Activated CD8-positive, alpha-beta memory T cell treated with anti-CD3 and anti-CD28 coated beads, Interleukin-2, amount 50 U/mL, for 4 hours (primary cell): ENCODE data around the gene METTL2B.
"Not testable (repeated sequence)": the region's sequence is repeated elsewhere in the genome, so short reads cannot be mapped to it uniquely, and the experiment has no call there.

Experiments
- DNase-seq: peaks from one replicate; pipeline ENCODE4 v3.0.0-alpha.2; 2020

Gene METTL2B

DNA sequence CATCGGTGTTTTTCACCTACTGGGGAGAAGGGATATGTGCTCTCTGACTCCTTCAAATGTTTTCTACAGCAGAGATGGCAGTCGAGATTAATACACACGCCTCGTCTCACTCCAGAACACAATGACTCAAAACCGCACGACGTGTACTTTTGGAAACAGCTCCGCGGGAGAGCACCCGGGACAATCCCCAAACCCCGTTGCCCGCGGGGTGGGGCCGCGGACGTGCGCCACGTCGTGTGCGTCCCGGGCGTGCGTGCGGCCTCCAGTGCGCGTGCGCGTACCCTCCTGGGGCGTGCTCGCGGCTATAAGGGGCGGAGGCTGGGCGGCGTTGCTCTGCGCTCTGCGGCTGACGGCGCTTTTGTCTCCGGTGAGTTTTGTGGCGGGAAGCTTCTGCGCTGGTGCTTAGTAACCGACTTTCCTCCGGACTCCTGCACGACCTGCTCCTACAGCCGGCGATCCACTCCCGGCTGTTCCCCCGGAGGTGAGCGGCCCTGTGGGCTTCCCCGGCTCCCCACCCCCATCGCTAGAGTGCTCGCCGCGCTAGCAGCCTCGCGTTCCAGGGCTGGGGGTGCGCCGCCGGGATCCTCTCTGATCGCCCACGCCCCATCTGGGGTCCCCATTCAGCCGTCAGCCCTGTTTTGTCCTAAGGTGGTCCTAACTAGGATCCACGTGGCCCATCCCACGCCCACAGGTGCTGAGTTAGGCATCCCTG, 20.8 kb upstream of the METTL2B start, which contains the start of gene HILPDA:
Gene HILPDA (plus strand): TSS at position 336 of the 712 bp plus-strand sequence. CDS start 1,391 bp downstream, outside the sequence.
- peak; percentile 93 for DNase-seq

DNA sequence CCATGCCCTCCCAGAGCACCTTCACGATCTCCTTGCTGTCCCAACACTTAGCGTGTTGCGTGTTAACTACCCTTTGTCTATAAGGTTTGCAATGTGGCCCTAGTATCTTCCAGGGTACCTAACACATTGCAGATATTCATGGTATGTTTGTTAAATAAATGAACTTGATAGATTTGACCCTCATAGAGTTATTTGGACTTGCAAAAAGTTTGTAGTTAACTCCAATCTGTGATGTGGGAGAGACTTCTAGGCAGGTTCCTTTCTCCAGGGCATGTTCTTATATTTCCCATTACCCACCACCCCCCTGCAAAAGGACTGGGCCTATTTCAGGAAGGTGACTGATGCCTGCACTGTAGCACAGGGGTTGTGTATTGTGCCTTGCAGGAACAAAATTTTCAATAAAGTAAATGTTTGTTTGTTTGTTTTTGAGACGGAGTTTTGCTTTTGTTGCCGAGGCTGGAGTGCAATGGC, 20.3 kb upstream of the METTL2B start:
- DNase-seq, result no peak

DNA sequence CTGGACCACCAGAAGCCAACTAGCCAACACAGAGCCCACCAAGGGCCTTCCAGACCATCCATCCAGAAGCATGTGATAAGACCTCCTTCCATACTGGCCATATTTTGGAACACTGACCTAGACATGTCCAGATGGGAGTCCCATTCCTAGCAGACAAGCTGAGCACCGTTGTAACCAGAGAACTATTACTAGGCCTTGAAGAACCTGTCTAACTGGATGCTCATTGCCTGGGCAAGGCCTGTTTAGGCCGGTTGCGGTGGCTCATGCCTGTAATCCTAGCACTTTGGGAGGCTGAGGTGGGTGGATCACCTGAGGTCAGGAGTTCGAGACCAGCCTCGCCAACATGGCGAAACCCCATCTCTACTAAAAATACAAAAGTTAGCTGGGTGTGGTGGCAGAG, 19.2 kb upstream of the METTL2B start:
- DNase-seq, result not testable (repeated sequence)

DNA sequence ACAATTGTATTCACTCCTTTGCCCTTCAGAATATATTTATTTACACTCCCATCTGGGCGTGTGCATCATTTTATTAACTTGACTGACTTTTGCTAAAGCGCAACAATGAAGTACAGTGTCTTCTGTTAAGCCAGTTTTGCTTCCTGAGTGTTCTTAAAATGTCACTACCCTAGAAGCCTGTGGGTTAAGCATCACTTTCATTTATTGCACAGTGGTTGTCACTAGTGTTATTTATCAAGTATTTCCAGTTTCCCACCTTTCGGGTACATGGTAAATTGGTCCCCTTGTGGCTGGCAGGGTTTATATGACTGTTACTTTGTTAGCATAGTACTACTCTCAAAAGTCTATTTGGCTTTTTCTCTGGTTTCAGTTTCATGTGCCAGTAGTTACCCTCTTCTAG, 17.6 kb upstream of the METTL2B start:
- no peak for DNase-seq

DNA sequence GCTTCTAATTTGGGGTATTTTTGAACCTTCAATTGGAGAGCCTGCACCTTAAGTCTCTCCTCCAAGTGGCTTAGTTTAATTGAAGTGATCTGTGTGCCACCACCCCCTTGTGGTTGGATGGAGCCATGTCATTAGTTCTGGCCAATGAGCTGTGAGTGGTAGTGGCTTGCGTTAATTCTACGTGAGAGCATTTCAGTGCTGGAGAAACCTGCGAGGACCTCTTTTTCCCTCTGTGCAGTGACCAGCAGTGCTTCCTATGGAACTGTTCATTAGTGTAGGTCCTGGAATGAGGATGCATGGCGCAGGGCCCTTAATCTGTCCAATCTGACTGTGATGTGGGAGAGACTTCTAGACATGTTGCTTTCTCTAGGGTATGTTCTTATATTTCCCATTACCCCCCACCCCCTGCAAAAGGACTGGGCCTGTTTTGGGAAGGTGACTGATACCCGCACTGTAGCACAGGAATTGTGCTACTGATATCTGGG, 17.1 kb upstream of the METTL2B start:
- DNase-seq, result peak; percentile 64

DNA sequence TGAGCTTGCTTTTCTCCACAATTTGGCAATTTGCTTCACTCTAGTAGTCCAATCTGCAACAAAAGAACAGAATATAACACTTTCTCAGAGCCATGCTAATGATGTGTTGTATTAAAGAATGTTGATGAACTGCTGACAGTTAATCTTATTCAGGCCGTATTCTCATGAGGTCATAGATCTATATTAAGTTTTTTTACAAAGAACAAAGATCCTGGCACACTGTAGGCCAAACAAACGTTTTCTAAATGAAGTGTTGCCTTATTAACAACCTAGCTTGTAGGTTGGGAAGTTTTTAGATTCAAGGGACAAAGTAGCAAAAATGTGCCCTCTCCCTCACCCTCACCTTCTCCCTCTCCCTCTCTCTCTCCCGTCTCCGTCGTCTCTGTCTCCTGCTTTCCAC, 14.1 kb upstream of the METTL2B start:
- DNase-seq, result no peak

DNA sequence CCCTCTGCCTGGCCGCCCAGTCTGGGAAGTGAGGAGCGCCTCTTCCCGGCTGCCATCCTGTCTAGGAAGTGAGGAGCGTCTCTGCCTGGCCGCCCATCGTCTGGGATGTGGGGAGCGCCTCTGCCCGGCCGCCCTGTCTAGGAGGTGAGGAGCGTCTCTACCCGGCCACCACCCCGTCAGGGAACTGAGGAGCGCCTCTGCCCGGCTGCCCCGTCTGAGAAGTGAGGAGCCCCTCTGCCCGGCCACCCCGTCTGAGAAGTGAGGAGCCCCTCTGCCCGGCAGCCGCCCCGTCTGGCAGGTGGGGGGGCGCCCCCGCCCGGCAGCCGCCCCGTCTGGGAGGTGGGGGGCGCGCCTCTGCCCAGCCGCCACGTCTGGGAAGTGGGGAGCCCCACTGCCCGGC, 13.2 kb upstream of the METTL2B start:
- not testable (repeated sequence) for DNase-seq

DNA sequence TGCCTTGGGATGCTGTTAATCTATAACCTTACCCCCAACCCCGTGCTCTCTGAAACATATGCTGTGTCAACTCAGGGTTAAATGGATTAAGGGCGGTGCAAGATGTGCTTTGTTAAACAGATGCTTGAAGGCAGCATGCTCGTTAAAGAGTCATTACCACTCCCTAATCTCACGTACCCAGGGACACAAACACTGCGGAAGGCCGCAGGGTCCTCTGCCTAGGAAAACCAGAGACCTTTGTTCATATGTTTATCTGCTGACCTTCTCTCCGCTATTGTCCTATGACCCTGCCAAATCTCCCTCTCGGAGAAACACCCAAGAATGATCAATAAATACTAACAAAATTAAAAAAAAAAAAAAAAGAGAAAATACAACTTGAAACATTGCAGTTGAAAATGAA, 12.6 kb upstream of the METTL2B start:
- DNase-seq, result not testable (repeated sequence)

DNA sequence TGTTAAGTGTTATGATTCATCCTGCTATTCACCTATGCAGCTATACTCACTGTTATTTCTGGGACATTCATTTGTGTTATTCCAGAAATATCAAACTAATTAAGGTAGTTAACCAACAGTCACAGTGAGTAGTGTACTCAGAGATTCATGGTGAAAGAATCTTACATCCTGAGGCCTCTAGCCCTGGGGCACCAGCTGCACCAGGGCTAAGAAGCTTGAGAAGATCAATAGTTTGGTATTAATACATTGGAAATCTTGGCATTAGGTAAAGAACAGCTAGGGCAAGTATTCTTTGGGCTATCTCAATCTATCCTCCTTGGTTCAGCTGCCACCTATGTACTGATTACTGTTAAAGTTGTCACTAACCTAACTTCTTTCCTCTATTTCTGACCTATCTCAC, 9.7 kb upstream of the METTL2B start:
- DNase-seq, result not testable (repeated sequence)

DNA sequence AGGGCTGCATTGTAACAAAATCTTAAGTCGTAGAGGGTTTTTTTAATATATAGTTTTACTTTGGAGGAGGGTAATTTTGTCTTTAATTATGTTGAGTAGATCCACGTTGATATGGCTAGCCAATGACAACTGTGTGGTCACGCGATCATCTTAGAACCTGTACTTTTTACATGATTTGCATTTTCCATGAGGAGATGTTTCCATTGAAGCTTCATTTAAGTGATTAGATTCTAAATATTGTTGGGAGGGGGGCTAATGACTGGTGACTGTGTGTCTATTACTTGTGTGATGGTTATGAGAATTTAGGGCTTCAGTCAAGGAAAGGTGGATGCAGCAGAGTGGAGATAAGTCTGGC, 765 bp downstream of the METTL2B start:
- not testable (repeated sequence) for DNase-seq

DNA sequence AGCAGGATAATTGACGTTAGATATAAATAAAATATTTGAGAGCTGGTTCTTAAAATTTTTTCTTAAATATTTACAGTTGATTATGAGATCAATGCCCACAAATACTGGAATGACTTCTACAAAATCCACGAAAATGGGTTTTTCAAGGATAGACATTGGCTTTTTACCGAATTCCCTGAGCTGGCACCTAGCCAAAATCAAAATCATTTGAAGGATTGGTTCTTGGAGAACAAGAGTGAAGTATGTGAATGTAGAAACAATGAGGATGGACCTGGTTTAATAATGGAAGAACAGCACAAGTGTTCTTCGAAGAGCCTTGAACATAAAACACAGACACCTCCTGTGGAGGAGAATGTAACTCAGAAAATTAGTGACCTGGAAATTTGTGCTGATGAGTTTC, 2.5 kb downstream of the METTL2B start:
- DNase-seq, result not testable (repeated sequence)

DNA sequence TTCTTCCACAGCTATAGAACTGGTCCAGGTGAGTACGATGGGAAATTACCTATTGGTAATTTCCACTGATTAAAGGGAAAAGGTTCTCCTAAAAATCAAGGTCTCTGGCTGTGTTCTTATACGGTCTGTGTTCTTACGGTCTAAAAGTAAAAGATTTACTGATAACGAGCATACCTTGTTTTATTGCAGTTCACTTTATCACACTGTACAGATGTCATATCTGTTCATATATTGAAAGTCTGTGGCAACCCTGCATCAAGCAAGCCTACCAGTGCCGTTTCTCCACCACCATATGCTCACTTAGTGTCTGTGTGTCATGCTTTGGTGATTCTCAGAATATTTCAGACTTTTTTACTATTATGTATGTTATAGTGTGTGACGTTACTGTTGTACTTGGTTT, 11.6 kb downstream of the METTL2B start:
- not testable (repeated sequence) for DNase-seq

DNA sequence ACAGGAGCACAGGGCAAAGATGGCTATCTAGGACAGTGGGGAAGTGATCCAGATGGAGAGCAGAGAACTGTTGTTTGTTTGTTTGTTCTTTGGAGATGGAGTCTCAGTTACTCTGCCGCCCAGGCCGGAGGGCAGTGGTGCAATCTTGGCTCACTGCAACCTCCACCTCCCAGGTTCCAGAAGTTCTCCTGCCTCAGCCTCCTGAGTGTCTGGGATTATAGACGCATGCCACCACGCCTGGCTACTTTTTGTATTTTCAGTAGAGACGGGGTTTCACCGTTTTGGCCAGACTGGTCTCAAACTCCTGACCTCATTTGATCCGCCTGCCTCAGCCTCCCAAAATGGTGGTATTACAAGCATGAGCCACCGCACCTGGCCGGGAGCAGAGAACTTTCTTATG, 20.9 kb downstream of the METTL2B start:
- no peak for DNase-seq

DNA sequence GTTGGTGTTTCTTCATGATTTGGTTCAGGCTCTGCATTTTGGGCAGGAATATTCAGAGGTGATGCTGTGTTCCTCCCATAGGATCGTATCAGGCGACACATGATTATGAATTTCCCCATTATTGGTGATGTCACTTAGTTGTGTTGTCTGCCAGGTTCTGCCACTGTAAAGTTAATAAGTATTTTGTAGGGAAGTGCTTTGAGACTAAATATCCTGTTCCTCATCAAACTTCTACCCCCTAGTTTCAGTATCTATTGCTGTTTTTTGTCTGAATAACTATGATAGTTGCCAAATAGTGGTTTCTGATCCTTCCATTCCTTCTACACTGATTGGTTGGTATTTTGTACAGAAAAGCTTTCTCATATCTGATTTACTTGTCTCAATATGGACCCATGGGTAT, 28.9 kb downstream of the METTL2B start:
- not testable (repeated sequence) for DNase-seq

DNA sequence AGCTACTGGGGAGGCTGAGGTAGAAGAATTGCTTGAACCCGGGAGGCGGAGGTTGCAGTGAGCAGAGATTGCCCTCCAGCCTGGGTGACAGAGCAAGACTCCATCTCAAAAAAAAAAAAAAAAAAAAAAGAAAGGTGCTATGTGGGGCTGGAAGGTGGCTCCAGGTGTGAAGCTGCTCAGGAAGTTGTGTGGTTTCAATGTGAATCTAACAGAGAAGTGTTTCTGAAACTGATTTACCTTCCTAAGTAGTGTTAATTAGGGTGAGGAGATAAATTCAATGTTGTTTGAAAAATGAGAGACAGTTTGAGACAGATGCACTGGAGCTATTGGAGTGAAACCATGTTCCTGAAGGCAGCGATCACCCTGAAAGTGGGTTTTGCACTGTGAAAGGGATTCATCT, 30.3 kb downstream of the METTL2B start:
- DNase-seq, result not testable (repeated sequence)

DNA sequence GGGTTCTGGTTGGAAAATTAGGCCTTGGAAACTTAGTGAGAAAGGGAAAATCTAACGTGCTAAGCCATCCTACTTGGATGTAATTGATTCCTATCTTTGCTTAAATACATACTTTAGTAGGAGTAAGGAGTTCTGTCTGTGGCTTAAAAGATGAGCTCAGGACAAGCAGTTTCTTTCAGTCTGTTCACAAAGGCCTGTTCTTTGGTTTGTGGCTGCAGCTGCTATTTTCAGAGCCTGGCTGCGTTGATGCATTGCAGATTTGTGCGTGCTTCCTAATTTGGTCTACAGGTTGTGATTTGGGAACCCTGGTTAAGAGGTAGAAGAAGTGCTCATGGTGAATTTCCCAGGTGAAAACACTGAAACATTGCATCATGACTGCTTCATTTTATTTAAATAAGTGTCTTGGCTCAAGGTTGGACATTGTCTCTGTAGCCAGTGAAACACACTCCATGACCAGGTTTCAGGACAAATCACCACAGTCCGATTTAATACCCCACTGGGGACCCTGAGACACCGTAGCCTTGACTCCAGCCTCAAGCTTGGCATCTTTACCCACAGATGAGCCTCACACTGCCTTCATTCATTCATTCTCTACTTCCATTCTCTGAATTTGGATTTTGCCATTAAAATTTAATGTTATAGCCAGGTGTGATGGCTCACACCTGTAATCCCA, 30.9 kb downstream of the METTL2B start:
- not testable (repeated sequence) for DNase-seq

DNA sequence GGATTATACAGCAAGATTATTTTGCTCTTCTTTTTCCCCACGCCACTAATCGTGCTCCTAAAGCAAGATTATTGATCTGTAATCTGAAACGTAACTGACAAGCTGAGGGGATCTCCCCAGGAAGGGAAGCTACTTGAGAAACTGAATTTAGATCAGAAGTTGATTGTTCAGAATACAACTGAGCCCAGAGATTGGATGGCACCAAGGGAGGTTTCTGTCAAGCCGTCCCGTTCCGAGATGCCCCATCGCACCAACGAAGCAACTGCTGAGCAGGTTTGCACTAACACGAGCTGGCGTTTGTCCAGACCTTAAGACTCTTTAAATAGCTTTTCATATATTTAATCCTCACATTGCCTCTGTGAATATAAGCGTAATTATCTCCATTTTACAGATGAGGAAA, 35.1 kb downstream of the METTL2B start:
- DNase-seq, result not testable (repeated sequence)

DNA sequence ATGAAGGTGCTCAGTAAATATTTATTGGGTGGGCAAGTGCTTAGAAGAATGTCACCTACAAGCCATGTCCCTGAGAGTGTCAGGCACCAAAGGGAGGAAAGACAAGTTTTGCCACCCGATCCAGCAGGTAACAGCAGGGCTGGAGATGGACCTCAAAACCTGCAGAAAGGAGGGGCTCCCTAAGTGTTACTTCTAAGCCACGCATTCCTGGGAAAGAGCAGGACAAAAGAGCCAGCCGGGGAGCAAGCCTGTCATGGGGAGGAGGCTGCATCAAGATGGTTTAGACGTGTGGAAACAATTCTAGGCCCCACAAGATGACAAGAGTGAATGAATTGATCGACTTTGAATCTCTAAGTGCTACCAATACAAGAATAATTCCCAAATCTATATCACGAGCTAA, 38.7 kb downstream of the METTL2B start:
- DNase-seq, result not testable (repeated sequence)

DNA sequence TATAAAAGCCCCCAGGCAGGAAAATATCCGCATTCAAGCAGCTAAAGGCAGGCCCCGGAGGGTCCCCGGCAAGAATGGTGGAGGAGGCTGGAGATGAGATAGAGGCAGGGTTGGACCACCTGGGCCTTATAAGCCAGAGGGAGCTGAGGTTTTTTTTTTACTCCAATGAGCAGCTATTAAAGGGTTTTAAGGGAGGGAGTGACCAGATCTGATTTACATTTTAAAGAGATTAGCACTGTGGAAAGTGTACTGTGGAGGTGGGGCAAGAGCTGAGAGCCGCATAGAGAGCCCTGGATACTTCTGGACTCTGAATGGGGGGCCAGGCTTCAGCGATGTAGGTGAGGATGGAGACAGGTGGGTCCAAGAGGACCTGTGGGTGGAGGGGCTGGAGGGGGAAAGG, 40.5 kb downstream of the METTL2B start:
- DNase-seq, result not testable (repeated sequence)

DNA sequence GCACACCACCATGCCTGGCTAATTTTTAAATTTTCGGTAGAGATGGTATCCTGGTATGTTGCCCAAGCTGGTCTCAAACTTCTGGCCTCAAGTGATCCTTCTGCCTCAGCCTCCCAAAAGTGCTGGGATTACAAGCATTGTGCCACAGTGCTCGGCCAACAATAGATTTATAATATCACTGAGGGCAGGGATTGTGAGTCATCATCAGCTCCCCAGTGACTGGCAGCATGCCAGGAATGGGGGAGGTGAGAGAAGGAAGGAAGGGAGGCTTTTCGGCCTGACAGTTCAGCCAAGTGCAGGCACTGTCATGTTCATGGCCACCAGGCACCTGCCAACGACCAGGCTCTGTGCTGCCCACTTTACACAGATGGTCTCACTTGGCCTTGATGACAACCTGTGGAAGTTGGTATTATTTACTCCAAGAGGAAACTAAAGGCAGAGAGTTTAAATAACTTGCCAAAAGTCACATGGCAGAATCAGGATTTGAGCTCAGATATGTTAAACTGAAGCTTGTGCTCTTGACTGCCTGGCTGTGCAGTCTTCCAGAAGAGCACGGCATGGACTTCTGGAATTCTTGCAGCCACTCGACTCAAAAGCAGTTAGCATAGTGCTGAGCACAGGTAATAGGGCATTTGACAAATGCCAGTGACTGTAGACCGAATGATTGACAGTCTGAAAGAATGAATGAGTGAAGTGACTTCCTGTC, 46.8 kb downstream of the METTL2B start:
- peak; percentile 84 for DNase-seq

DNA sequence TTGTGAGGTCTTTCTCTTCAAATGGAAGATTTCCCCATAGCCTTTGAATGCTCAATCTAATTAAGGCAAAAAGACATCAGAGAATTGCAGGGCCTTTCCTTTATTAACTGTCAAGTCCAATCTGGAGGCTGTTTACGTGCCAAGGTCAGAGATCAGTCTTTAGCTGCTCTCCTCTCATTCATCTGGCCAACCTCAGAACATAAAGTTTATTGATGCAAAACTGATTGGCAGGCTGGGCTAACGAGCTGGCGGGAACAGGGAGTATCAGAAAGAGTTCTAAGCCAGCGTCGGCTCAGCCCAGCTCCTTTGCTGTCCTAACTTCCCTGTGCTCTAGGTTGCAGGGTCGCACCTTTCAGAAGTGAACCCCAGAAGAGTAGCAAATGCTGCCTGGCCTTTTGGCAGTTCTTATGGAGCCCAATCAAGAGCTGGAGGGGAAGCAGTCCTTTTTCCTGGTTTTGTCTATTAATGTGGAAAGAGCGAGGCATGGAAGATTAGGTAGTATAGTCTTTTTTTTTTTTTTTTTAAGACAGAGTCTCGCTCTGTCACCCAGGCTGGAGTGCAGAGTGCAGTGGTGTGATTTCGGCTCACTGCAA, 47.5 kb downstream of the METTL2B start:
- not testable (repeated sequence) for DNase-seq

DNA sequence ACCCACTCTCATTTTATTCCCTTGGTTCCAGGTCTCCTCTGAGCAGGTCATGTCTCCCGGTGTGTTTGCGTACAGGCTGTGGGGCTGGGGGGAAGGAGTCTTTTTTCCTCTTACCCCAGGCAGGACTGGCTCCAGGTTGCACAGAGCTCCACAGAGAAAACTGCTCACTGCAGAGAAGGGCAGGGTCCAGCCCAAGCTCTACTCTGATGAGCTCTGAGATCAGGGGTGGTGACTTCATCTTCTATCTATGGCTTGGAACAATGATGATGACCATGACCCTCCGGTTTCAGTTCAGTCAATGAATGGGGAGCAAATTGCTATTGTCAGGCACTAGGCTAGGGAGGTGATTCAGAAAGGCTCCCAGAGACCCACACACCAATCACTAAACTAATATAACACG, 49.0 kb downstream of the METTL2B start:
- not testable (repeated sequence) for DNase-seq

DNA sequence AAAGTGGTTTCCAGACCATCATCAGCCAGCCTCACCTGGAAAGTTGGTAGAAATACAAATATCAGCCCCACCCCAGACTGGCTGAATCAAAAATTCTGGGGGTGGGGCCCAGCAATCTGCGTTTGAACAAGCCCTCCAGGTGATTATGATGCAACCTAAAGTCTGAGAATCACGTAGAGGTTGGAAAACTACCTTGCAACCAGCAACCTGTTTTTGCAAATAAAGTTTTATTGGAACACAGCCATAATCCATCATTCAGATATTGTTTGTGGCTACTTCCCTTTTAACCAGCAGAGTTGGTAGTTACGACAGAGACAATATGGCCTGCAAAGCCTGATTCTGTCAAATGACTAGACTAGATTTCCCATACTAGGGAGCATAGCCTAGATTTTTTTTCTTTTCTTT, 49.5 kb downstream of the METTL2B start:
- DNase-seq, result not testable (repeated sequence)
